Measurements from ENCODE around the gene KCNAB2.
A peak's percentile ranks its signal among the peaks of the same experiment; 100 is the strongest.

Gene KCNAB2

DNA sequence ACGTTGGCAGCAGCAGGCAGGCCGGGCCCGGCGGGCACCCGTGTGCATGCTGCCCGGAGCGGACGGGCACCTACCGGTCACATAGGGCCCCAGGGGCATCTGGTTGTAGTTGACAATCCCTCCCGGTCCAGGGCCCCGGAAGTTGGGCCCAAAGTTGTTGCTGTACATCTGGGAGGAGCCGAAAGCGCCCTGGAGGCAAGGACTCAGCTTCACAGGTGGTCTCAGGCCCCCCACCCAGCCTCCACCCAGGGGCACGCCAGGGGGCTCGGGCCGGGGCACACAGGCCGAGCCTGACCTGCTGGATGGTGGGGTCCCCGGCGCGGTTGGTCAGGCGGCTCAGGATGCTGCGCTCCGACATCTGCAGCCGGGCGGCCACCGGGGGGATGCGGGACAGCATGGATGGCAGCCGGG, 60.6 kb downstream of the KCNAB2 start:
- TF ChIP-seq, protein P1, sequence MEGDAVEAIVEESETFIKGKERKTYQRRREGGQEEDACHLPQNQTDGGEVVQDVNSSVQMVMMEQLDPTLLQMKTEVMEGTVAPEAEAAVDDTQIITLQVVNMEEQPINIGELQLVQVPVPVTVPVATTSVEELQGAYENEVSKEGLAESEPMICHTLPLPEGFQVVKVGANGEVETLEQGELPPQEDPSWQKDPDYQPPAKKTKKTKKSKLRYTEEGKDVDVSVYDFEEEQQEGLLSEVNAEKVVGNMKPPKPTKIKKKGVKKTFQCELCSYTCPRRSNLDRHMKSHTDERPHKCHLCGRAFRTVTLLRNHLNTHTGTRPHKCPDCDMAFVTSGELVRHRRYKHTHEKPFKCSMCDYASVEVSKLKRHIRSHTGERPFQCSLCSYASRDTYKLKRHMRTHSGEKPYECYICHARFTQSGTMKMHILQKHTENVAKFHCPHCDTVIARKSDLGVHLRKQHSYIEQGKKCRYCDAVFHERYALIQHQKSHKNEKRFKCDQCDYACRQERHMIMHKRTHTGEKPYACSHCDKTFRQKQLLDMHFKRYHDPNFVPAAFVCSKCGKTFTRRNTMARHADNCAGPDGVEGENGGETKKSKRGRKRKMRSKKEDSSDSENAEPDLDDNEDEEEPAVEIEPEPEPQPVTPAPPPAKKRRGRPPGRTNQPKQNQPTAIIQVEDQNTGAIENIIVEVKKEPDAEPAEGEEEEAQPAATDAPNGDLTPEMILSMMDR (IDR thresholded peaks at IDR 0.05; ENCODE audit: insufficient read depth, low read length, missing control alignments), result no peak
- CTCF ChIA-PET, result no interaction called here
- no peak overlapping the region for H3K4me3 ChIP-seq (ENCODE audit: low read depth, low read length)
- DNase-seq (ENCODE audit: low read depth, low spot score), result no peak
- POLR2A ChIA-PET, result no interaction called here

DNA sequence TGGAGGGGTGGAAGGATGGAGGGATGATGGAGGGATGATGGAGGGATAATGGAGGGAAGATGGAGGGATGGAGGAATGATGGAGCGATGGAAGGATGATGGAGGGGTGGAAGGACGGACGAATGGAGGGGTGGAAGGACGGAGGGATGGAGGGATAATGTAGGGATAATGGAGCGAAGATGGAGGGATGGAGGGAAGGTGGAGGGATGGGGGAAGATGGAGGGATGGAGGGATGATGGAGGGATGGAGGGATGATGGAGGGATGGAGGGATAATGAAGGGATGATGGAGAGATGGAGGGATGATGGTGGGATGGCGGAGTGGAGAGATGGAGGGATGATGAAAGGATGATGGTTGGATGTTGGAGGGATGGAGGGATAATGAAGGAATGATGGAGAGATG, 61.3 kb downstream of the KCNAB2 start:
- H3K4me3 ChIP-seq (ENCODE audit: low read depth, low read length), result no peak overlapping the region
- ChIA-PET POLR2A (no interaction called here), CTCF (no interaction called here)
- TF ChIP-seq, protein P1 (IDR thresholded peaks at IDR 0.05; ENCODE audit: insufficient read depth, low read length, missing control alignments), result no peak
- DNase-seq (ENCODE audit: low read depth, low spot score), result no peak

DNA sequence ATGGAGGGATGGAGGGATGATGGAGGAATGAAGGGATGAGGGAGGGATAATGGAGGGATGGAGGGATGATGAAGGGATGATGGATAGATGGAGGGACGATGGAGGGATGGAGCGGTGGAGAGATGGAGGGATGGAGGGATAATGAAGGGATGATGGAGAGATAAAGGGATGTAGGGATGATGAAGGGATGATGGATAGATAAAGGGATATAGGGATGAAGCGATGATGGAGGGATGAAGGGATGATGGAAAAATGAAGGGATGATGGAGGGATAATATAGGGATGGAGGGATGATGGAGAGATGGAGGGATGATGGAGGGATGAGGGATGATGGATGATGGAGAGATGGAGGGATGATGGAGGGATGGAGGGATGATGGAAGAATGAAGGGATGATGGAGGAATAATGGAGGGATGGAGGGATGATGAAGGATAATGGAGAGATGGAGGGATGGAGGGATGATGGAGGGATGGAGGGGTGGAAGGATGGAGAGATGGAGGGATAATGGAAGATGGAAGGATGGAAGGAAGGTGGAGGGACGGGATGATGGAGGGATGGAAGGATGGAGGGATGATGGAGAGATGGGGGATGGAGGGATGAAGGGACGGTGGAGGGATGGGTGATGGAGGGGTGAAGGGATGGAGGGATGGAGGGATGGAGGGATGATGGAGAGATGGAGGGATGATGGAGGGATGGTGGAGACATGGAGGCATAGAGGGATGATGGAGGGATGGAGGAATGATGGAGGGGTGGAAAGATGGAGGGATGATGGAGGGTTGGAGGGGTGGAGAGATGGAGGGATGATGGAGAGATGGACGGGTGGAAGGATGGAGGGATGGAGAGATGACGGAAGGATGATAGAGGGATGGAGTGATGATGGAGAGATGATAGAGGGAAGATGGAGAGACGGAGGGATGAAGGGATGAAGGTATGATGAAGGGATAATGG, 62.0 kb downstream of the KCNAB2 start:
- no peak overlapping the region for H3K4me3 ChIP-seq (ENCODE audit: low read depth, low read length)
- POLR2A ChIA-PET, result no interaction called here
- CTCF ChIA-PET, result no interaction called here
- TF ChIP-seq, protein P1 (IDR thresholded peaks at IDR 0.05; ENCODE audit: insufficient read depth, low read length, missing control alignments), result no peak
- DNase-seq (ENCODE audit: low read depth, low spot score), result no peak

DNA sequence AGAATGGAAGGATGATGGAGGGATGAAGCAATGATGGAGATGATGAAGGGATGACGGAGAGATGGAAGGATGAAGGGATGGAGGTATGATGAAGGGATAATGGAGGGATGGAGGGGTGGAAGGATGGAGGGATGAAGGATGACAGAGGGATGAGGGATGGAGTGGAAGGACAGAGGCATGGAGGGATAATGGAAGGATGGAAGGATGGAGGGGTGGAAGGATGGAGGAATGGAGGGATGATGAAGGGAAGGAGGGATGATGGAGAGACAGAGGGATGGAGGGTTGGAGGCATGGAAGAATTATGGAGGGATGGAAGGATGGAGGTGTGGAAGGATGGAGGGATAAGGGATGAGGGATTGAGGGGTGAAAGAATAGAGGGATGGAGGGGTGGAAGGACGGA, 62.8 kb downstream of the KCNAB2 start:
- DNase-seq (ENCODE audit: low read depth, low spot score), result no peak
- H3K4me3 ChIP-seq (ENCODE audit: low read depth, low read length), result no peak overlapping the region
- ChIA-PET CTCF (interaction anchor here (0.7 to 1.8 kb wide), 7 partner anchors 10 to 250 kb away, joined by 3 to 12 read pairs (median 4); no protein-coding TSS in a partner anchor), POLR2A (no interaction called here)
- TF ChIP-seq, protein P1 (IDR thresholded peaks at IDR 0.05; ENCODE audit: insufficient read depth, low read length, missing control alignments), result no peak

DNA sequence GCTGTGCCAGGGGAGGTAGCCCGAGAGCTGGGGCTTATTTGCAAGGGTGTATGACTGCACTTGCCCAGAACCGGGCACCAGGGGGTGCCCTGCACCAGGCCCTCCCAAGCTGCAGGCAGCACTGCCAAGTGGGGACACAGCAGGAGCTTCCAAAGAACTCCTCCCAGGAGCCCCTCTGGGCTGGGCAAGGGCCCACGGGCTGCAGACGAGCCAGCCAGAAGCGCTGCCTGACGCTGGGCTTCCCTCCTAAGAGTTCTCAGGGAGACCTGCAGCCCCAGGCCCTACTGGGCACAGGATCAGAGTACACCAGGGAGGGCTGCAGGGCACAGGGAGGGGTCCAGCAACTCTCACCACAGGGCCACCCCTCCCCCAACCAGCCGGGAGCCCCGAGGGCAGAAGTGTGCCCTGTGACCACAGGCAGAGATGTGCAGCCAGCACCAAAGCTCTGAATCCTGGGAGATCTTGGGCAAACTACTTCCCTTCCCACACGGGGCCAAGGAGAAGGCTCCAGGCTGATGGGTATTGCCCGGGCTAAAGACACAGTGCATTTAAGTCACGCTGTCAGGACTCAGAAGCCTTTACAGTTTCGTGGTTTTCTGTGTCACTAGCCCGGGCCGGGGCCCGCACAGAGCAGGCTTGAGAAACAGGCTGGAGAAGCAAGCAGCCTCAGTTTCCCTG, 63.4 kb downstream of the KCNAB2 start:
- CTCF ChIA-PET, result interaction anchor here (0.7 to 1.8 kb wide), 8 partner anchors 11 to 249 kb away, joined by 3 to 12 read pairs (median 4); no protein-coding TSS in a partner anchor
- TF ChIP-seq, protein P1 (IDR thresholded peaks at IDR 0.05; ENCODE audit: insufficient read depth, low read length, missing control alignments), result peak; percentile 52
- POLR2A ChIA-PET, result no interaction called here
- DNase-seq (ENCODE audit: low read depth, low spot score), result no peak
- no peak overlapping the region for H3K4me3 ChIP-seq (ENCODE audit: low read depth, low read length)

DNA sequence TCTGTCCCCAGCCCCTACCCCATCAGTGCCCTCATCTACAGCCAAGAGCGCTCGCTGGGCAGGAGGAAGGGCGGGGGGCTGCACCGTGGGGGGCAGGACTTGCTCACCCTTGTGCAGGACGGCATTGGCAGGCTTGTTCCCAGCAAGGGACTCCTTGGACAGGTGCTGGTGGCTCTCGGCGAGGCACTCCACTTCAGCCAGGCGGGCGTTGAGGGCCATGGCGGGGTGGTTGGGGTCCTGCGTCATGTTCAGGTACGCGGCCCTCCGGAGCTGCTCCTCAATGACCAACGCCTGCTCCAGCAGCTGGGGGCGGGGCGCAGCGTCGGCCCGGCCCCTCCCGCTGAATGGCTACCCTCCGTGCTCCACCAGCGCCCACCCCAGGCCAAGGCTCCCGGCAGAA, 64.0 kb downstream of the KCNAB2 start:
- DNase-seq (ENCODE audit: low read depth, low spot score), result no peak
- H3K4me3 ChIP-seq (ENCODE audit: low read depth, low read length), result no peak overlapping the region
- CTCF ChIA-PET, result interaction anchor here (1.1 to 1.8 kb wide), 5 partner anchors 11 to 249 kb away, joined by 3 to 12 read pairs (median 3); no protein-coding TSS in a partner anchor
- POLR2A ChIA-PET, result no interaction called here
- TF ChIP-seq, protein P1 (IDR thresholded peaks at IDR 0.05; ENCODE audit: insufficient read depth, low read length, missing control alignments), result no peak

Data from AG04449 (cell line).